GM19455 (cell line): ENCODE results near the gene UGT1A7.

Source experiments
- ATAC-seq: cut with Tn5 transposase; IDR thresholded peaks from one replicate; pipeline ENCODE4 v1.9.1; 2021; ENCODE audit not compliant: unreplicated experiment

Gene UGT1A7

DNA sequence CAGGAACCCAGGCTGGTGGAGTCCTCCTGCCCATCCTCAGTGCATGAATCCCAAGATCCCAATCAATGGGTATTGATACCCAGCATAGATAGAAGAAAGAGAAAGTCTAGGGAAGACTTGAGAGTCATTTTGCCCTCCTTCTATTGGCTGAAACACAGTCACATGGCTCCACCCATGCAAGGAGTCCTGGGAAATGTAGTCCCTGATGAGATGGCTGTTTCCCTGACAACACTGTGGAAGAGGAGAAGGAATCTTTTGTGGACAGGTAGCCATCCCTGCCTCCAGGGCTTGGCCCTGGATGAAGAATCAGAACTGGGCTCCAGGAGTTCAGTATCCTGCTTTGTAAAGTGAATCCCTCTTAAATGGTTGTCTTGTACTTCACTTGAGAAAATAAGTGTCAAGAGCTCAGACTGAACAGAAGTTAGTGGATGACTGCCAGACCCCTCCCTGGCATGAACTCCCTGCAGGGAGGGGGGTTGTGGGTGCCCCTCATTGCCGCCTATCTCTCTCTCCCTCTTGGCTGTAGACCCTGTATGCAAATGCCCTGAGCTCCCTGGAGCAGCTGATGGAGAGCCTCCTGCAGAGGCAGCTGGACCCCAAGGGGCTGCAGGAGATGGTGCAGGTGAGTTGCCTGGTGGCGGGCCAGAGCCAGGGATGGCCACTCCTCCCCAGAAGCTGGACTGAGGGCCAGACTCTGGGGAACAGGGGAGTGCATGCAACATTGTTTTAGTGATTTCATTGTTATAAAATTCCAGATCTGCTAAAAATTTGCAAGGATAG lies 132.5 kb downstream of the UGT1A7 start:
- no peak for ATAC-seq

DNA sequence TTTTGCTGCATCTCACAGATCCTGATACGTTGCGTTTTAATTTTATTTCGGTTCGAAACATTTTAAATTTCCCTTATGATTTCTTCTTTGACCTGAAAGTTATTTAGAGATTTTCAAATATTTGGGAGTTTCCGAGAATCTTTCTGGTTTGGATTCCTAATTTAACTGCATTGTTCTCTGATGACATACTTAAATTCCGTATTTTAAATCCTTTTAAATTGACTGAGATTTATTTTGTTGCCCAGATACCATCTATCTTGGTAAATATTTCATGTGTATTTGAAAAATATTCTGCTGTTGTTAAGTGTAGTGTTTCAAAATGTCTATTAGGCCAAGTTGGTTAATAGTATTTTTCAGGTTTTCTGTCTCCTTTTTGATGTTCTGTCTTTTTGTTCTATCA lies 134.2 kb downstream of the UGT1A7 start:
- no peak for ATAC-seq

DNA sequence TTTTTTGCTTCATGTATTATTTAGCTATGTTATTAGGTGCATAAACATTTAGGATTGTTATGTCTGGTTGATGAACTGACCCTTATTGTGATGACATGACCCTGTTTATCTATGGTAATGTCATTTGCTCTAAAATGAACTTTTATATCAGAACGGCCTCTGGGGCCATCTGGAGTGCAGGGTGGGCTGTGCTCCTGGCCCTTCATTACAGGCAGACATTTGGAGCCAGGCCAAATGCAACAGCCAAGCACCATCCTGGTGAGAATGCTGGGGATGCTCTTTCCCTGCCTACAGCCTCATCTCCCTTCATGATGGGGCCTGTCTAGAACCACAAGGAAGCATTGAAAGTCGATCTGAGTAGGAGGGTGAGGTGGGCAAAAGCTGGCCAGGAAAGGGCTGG lies 134.6 kb downstream of the UGT1A7 start:
- no peak for ATAC-seq

DNA sequence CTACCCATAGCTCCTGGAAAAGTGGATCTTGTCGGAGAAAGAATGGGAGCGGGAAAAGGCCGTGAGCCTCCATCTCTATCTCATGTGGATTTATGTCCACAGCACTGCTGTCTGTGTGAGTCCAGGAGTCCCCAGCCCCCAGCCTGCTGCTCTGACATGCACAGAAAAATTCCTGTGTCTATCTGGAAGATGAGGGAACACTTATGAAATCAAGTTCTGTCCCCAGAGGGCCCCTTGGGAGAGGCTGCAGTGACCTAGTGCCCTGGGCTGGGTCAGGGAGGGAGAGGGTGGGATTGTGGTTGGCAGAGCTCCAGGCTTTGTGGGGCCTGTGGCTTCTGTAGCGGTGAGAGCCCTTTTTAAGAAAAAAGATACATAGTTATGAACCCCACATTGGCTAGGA lies 135.1 kb downstream of the UGT1A7 start:
- no peak for ATAC-seq

DNA sequence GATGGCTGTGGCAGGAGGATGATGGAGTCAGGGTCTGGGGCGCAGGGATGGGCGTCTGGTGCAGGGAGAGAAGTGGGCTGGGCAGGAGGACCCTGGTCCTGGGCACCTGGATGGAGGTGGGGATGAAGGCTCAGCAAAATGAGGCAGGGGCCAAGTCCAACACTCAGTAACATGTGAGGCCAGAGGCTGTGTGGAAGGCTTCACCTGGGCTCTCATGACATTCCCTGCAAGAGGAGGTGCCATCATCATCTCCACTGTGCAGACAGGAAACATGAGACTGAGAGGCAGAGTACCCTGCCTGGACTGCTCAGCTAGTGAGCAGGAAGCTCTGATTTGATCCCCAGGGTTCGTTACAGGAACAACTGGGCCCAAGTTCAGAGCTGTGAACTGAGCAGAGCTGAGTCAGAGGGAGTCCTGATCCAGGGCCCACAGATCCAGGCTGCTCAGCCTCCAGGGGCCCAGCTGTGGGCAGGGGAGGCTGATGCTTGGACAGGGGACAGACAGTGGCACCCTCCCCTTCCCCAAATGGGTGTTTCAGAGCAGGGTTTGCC lies 135.7 kb downstream of the UGT1A7 start:
- no peak for ATAC-seq

DNA sequence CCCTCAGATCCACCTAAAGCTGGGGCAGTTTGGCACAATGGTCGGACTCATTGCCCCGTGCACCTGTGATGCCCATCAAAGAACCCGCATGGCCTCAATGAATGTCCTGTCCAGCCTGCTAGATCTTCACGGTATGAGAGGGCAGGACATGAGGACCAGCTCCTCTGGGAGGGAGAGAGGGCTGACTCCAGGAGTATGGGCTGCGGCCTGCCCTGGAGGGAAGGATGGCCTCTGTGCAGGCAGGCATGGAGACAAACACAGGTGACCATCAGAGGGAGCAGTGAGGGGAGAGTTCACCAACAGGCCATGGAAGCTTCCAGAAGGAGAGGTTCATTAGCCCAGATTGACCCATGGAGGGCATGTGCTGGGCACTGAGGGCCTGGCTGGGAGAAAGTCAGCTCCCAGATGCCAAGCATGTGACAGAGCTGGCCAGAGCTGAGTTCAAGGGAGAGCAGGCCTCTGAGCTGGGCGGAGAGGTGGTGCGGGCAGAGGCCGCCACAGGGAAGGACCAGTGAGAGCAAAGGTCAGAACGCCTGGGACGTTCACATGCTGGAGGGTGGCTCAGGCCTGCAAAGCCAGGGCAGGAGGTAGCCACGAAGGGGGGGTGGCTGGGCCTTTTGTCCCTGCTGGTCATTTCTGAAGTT lies 136.4 kb downstream of the UGT1A7 start:
- ATAC-seq: no peak

DNA sequence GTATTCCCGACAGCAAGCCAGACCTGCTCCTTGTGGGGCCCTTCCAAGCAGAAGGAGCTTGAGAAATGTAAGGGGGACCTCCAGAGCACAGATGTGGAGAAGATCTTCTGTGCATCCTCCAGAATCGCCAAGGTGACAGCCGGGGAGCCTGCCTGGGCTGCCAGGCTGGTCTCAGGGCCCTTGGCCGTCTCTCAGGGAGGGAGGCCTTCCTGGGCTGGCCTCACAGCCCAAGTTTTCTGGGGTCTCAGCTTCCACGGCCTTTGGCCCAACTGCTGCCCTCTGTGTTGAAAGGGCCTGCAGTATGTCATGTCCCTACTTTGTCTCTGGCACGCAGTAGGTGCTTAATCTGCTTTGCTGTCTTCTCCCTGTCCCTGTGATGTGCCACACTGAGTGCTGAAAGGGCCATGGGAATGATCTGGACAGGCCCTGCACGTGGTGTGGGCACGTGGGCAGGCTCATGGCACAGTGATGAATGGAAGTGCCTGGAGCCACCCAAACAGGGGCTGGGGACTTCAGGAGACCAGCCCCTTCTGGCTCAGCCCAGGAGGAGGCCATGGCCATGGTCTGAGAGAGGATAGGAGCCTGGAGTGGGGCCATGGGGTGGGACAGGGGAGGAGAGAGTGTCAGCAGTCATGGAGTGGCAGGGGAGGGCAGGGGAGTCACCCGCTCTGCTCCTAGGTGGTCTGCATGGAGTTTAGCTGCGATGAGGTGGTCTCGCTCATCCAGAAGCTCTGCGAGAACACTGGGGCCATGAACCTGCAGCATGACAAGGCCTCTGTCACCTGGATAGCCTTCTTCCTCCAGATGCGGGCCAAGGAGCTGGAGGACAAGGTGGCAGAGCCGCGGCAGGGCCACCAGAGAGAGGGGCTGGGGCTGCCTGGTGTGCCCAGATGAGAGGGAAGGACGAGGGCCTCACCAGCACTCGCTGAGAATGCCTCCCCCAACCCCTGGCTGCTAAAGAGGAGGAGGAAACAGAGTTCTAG lies 137.2 kb downstream of the UGT1A7 start:
- no peak for ATAC-seq

DNA sequence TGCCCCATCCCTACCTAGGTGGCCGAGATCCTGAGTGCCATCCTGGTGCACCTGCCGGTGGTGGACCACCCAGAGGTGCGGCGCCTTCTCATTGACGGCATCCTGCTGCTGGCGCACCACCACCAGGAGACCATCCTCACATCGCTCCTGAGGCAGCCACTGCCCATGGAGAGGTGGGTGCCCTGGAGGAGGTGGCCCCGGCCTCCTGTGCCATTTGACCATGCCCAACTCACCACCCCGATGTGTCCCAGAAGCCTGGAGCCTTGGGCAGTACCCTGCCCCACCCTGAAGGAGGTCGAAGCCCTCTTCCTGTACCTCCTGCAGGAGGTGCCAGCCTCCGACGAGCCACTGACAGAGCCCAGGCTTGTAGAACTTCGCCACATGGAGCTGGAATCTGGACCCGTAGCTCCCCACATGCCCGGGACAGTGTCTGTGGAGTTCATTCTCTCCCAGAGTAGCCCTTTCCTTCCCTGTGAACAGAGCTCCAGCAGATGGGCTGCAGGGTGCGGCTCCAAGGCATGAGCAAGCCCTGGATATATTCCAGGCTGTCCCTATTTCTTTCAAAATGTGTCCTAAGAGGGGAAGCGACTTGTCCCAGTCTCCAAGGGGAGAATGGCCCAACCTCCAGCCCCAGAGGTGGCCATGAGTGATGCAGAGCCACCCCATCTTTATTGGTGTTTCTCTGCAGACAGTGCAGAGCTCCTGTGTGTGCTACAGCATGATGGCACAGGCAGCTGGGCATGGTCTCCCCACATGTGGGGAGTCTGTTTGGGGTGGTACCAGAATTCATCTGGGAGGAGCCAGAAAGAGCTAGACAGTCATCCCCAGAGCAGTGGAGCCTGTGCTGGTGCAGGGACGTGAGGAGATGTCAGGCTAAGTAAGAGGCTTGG lies 138.4 kb downstream of the UGT1A7 start:
- no peak for ATAC-seq

DNA sequence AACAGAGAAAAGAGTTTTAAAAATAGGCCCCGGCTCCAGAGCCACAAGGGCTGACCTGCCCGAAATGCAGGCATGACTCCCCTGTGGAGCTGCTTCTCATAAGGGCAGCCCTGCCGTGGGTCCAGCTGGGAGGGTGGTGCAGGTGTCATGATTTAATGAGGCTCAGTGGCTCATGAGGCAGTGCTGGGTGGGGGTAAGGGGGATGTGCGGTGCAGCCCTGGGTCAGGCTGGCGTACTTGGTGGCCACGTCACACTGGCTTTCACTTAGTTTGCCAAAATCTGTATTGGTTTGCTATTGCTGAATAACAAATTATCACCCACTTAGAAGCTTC lies 139.0 kb downstream of the UGT1A7 start:
- ATAC-seq: no peak

DNA sequence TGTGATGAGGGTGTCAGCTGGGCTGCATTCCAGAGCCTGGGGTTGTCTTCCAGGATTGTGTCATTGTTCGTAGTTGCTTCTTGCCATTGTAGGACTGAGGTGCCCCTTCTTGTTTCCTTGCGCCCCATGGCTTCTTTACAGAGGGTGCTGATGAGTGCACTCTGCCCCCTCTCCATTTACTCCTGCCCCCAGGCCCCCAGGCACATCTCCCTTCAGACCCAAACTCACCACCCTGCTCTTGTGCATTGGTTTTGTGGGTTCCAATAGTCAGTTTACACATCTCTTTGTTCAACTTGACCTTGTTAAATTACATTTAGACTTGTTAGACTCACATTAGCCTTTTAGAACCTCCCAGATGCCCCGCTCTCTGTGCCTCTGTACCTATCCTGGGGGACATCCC lies 139.5 kb downstream of the UGT1A7 start:
- ATAC-seq: no peak

DNA sequence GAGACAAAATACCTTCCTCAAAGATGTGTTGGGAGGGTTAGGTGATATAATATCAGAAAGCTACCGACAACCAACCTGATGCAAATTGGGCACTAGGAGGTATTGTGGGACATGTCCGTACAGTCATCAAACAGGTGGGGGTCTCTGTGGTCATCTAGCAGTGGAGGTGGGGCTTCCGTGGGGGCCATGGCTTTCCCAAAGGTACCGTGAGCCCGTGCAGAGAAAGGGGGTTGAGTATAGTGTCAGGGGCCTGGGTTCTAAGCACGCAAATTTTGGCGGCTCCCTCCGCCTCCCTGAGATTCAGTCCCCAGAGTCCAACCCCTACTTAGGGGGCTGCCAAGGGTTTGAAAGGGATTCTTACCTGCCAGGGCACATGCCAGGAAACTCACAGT lies 140.0 kb downstream of the UGT1A7 start:
- ATAC-seq: no peak

DNA sequence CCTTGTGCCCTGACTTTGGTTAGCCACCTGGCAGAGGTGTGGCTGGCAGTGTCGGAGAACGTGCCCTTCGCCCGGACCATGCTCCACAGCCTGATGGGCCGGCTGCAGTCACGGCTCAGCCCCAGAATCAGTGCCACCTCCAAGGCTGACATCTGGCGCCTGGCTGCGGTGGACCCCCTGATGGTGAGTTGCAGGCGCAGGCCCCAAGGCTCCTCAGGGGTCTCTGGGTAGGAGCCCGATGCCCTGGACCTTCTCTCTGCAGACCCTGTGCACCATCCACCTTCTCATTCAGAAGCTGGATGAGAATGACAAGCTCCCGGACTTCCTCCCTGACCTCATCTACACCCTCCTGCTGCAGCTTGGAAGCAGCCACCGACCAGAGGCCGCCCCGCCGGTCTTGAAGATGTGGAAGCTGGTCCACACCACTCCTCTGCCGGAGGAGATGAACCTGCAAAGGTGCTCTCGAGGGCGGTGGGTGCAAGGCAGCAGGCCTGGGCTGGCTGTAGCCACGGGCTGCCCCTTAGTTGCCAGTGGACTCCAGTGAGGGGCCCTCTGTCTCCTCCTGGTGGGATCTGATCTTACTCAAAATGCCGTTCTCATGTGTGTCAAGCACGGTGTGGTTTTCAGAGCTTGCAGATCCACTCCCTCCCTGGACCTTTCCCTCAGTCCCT lies 140.5 kb downstream of the UGT1A7 start:
- no peak for ATAC-seq
